Endodermal cell (in vitro differentiated cells): ENCODE results near the gene HOXC12. TPM values are rescaled to one million over a fixed set of nuclear protein-coding genes. Genes with fewer than 3 reads are reported as not detected.

Experiments
- DNase-seq: peaks from one replicate; pipeline ENCODE4 v3.0.0-alpha.2; 2017
- H3K27ac ChIP-seq: 2 replicates; pipeline ENCODE4 v1.5.1; 2013; ENCODE audit warnings: mild to moderate bottlenecking, low read depth, low read length, moderate library complexity
- H3K27me3 ChIP-seq: 2 replicates; pipeline ENCODE4 v1.6.1; 2013; ENCODE audit warnings: mild to moderate bottlenecking, low read length, moderate library complexity; ENCODE audit not compliant: insufficient read depth, control insufficient read depth, poor library complexity, severe bottlenecking
- H3K36me3 ChIP-seq: 2 replicates; pipeline ENCODE4 v1.7.0; 2013; ENCODE audit warnings: mild to moderate bottlenecking, low read length, moderate library complexity; ENCODE audit not compliant: control insufficient read depth, insufficient read depth
- H3K4me1 ChIP-seq: one replicate; pipeline ENCODE4 v1.7.0; 2013; ENCODE audit warnings: low read length; ENCODE audit not compliant: control insufficient read depth, insufficient read depth
- H3K4me3 ChIP-seq: 2 replicates; pipeline ENCODE4 v1.5.1; 2013; ENCODE audit warnings: mild to moderate bottlenecking, low read length, moderate library complexity
- H3K9ac ChIP-seq: 2 replicates; pipeline ENCODE4 v1.6.1; 2013; ENCODE audit warnings: mild to moderate bottlenecking, low read length, moderate library complexity; ENCODE audit not compliant: poor library complexity, severe bottlenecking; ENCODE audit errors: extremely low read depth
- H3K9me3 ChIP-seq: 2 replicates; pipeline ENCODE4 v1.6.1; 2013; ENCODE audit warnings: mild to moderate bottlenecking, low read length, moderate library complexity; ENCODE audit not compliant: control insufficient read depth
- H3K27ac Mint-ChIP-seq: 2 replicates; pipeline ENCODE4 v1.8.0; 2020; ENCODE audit warnings: mixed read lengths
- H3K27me3 Mint-ChIP-seq: 2 replicates; pipeline ENCODE4 v1.8.0; 2021; ENCODE audit warnings: mild to moderate bottlenecking, mixed read lengths; ENCODE audit not compliant: insufficient read depth
- H3K36me3 Mint-ChIP-seq: 2 replicates; pipeline ENCODE4 v1.8.0; 2020; ENCODE audit warnings: low read depth, mixed read lengths
- H3K4me1 Mint-ChIP-seq: 2 replicates; pipeline ENCODE4 v1.8.0; 2020; ENCODE audit warnings: mixed read lengths
- H3K4me3 Mint-ChIP-seq: 2 replicates; pipeline ENCODE4 v1.8.0; 2020; ENCODE audit warnings: mild to moderate bottlenecking, moderate library complexity, mixed read lengths
- H3K9me3 Mint-ChIP-seq: 2 replicates; pipeline ENCODE4 v1.8.0; 2020; ENCODE audit warnings: mild to moderate bottlenecking, mixed read lengths
- WGBS, 2 experiments: methylation state at CpG; one replicate each; pipeline versions ENCODE4 v1.1.5 to v1.1.7; 2013; ENCODE audit warnings: missing lambda C conversion rate in 2 of 2, mixed read lengths in 1 of 2; ENCODE audit not compliant: insufficient coverage in 1 of 2, insufficient read length in 1 of 2; 5-methylcytosine and 5-hydroxymethylcytosine counted together
- total RNA-seq, 2 donors: library from RNA; stranded (reverse); fragmentation: NEBNext Ultra II Directional in 1 of 2; extraction: Animal tissue kit (Norgen Biotek cat#: 25700) in 1 of 2; gene quantifications; 2 replicates in 1 of 2; 3 replicates in 1 of 2; pipeline ENCODE4 v1.2.1, GENCODE V29; 2021
- TF ChIP-seq, protein P1 (sequence below): fragments of 200-600 bp; sonication (generic); conservative IDR thresholded peaks from 2 replicates; pipeline ENCODE4 v1.5.0; 2021; ENCODE audit warnings: antibody characterized with exemption, mild to moderate bottlenecking

The HOXC12 gene
- total RNA-seq, 2 donors from 2014 or later: not detected

- no peaks in the 10 kb centered on the region for H3K9me3 ChIP-seq
- TF ChIP-seq, protein P1, sequence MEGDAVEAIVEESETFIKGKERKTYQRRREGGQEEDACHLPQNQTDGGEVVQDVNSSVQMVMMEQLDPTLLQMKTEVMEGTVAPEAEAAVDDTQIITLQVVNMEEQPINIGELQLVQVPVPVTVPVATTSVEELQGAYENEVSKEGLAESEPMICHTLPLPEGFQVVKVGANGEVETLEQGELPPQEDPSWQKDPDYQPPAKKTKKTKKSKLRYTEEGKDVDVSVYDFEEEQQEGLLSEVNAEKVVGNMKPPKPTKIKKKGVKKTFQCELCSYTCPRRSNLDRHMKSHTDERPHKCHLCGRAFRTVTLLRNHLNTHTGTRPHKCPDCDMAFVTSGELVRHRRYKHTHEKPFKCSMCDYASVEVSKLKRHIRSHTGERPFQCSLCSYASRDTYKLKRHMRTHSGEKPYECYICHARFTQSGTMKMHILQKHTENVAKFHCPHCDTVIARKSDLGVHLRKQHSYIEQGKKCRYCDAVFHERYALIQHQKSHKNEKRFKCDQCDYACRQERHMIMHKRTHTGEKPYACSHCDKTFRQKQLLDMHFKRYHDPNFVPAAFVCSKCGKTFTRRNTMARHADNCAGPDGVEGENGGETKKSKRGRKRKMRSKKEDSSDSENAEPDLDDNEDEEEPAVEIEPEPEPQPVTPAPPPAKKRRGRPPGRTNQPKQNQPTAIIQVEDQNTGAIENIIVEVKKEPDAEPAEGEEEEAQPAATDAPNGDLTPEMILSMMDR: no peak
- H3K4me1 Mint-ChIP-seq: peaks cover 13% of the 10 kb centered on the region
- H3K9ac ChIP-seq: no peak overlapping the region
- H3K4me3 Mint-ChIP-seq: no peak overlapping the region
- no peaks in the 10 kb centered on the region for H3K36me3 ChIP-seq
- no peak overlapping the region for H3K27ac ChIP-seq
- no peaks in the 10 kb centered on the region for H3K4me1 ChIP-seq
- no peaks in the 10 kb centered on the region for H3K36me3 Mint-ChIP-seq
- peaks cover 100% of the 10 kb centered on the region for H3K27me3 Mint-ChIP-seq
- 27 to 28% methylated on average over 18 to 24 of the region's 24 CpGs for WGBS, 2 experiments
- no peak overlapping the region for H3K4me3 ChIP-seq
- DNase-seq: no peak
- H3K9me3 Mint-ChIP-seq: peaks cover 9% of the 10 kb centered on the region
- H3K27ac Mint-ChIP-seq: no peak overlapping the region
- peaks cover 100% of the 10 kb centered on the region for H3K27me3 ChIP-seq
Measured at GRCh38 chr12:53968214-53969127, 13.8 kb downstream of the HOXC12 start.

DNA sequence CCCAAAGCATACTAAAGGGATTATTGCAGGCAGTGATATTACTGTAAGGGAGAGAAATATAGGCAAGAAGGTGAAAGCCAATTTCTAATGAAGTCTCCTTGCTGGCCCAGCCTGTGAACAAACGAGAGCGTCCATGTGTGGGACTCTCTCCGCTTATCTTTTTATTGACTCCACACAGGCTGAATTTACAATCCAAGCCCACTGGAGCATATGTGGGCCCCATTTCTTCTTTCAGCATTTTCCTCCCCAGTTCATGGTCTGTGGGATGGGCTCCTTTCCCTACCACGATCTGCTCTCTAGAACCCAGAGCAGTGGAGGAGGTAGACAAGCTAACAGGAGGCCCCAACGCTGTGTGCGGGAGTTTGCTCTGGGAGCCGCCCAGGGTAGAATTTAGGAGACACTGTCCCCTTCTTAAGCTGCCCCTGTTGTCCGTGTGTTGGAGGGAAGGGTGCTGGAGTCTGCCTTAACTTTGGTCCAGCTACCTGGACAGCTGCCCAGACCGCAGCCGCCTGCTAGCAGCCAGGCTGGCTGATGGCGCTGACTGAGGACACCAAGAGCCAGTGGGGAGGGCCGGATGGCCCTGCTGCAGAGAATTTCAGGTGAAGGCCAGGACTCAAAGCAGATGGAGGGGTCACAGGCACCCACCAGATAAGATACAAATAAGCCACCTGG lies 15.0 kb downstream of the HOXC12 start:
- Mint-ChIP-seq H3K27me3 (peaks cover 100% of the 10 kb centered on the region), H3K36me3 (no peaks in the 10 kb centered on the region), H3K9me3 (peaks cover 9% of the 10 kb centered on the region), H3K27ac (no peak overlapping the region), H3K4me1 (peaks cover 13% of the 10 kb centered on the region), H3K4me3 (no peak overlapping the region)
- DNase-seq: no peak
- WGBS, 2 experiments: 42 to 44% methylated on average over 3 to 12 of the region's 12 CpGs
- no peak overlapping the region for H3K9ac ChIP-seq
- H3K9me3 ChIP-seq: no peaks in the 10 kb centered on the region
- TF ChIP-seq, protein P1: no peak
- no peak overlapping the region for H3K27ac ChIP-seq
- H3K4me1 ChIP-seq: no peaks in the 10 kb centered on the region
- H3K36me3 ChIP-seq: no peaks in the 10 kb centered on the region
- peaks cover 100% of the 10 kb centered on the region for H3K27me3 ChIP-seq
- H3K4me3 ChIP-seq: no peak overlapping the region

GRCh38 chr12:53970451-53970850 lies 15.7 kb downstream of the HOXC12 start:
- no peaks in the 10 kb centered on the region for H3K36me3 ChIP-seq
- peaks cover 100% of the 10 kb centered on the region for H3K27me3 ChIP-seq
- TF ChIP-seq, protein P1: no peak
- 10 to 16% methylated on average over 3 to 4 of the region's 4 CpGs for WGBS, 2 experiments
- Mint-ChIP-seq H3K4me1 (peaks cover 17% of the 10 kb centered on the region), H3K27ac (no peak overlapping the region), H3K4me3 (no peak overlapping the region), H3K27me3 (peaks cover 100% of the 10 kb centered on the region), H3K36me3 (no peaks in the 10 kb centered on the region), H3K9me3 (peaks cover 13% of the 10 kb centered on the region)
- H3K9me3 ChIP-seq: no peaks in the 10 kb centered on the region
- no peak overlapping the region for H3K9ac ChIP-seq
- no peak overlapping the region for H3K27ac ChIP-seq
- no peak overlapping the region for H3K4me3 ChIP-seq
- H3K4me1 ChIP-seq: no peaks in the 10 kb centered on the region
- DNase-seq: no peak
